ENCODE results near the gene RHNO1.

RHNO1 gene, protein sequence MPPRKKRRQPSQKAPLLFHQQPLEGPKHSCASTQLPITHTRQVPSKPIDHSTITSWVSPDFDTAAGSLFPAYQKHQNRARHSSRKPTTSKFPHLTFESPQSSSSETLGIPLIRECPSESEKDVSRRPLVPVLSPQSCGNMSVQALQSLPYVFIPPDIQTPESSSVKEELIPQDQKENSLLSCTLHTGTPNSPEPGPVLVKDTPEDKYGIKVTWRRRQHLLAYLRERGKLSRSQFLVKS

GRCh38 chr12:2877047-2877952 lies at the start of gene RHNO1, which contains the start of gene FOXM1:
Gene RHNO1 (plus strand): TSS chr12:2877223. CDS start chr12:2885367, 8,144 bp downstream.
Gene FOXM1 (minus strand): TSS chr12:2877174. CDS start chr12:2874478, 2,696 bp downstream.
- peak; percentile 94 for DNase-seq (ENCODE audit: low spot score)

DNA sequence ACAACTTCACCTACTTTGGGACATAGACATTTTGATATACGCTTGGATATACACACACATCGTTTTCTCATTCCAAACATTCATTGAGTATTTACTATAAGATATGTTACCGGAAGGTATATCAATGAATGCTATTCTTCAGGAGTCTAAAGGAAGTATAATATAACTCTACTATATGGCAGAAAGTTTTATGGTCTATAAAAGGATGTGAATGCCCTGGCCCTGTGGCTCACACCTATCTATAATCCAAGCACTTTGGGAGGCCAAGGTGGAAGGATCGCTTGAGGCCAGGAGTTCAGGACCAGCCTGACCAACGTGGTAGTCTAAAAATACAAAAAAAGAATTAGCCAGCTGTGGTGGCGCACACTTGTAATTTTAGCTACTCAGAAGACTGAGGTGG lies 47.7 kb upstream of the RHNO1 start:
- DNase-seq (ENCODE audit: low spot score), result no peak

- no peak for DNase-seq (ENCODE audit: low spot score)
These were observed 44.4 kb upstream of the RHNO1 start for GRCh38 chr12:2832550-2833127.

- DNase-seq (ENCODE audit: low spot score), result no peak
These were observed 43.7 kb upstream of the RHNO1 start for GRCh38 chr12:2833327-2833726.

- no peak for DNase-seq (ENCODE audit: low spot score)
These were observed 43.2 kb upstream of the RHNO1 start for GRCh38 chr12:2833810-2834209.

DNA sequence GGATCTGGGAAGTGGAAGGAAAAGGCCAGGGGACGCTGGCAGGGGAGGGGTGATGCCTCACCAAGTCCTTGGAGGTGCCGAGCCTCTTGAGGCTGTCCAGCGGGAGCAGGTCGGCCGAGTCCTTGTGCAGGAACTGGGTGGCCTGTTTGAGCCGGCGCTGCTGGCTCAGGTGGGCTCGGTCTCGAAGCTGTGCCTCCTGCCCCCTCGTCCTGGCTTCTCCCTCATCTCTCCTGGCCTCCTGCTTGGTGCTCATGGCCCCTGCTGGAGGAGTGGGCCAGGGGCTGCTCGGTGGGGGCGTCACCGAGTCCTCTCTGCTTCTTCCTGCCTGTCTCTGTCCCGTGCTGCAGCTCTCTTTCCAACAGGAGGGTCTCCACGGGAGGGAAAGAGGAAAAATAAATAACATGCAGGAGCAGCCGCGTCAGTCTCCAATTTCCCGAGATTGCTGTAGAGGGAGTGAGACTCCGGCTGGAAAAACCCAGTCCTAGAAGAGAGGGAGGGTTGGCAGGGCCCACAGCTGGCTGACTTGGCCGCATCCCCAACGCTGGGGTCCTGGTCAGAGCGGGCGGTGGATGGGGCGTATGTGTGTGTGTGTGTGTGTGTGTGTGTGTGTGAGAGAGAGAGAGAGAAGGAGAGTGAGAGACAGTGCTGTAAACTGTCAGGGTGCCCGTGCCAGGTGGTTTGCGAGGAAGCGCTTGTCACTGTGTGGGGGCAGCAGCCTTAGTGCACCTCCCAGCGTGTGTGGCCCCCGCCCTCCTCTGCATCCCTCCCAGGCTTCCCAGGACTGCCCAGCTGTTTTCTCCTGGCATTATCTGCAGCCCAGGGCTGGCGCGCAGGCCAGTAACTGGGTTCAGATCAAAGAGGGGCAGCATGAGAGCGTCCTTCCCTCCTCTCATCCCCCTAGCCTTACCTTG lies 42.2 kb upstream of the RHNO1 start, which contains the start of gene NRIP2:
TSS of gene NRIP2 (minus strand) at position 455 of the 911 bp plus-strand sequence. CDS start at position 403, 52 bp downstream.
- peak; percentile 85 for DNase-seq (ENCODE audit: low spot score)

GRCh38 chr12:2835691-2836403 lies 41.2 kb upstream of the RHNO1 start:
- no peak for DNase-seq (ENCODE audit: low spot score)

DNA sequence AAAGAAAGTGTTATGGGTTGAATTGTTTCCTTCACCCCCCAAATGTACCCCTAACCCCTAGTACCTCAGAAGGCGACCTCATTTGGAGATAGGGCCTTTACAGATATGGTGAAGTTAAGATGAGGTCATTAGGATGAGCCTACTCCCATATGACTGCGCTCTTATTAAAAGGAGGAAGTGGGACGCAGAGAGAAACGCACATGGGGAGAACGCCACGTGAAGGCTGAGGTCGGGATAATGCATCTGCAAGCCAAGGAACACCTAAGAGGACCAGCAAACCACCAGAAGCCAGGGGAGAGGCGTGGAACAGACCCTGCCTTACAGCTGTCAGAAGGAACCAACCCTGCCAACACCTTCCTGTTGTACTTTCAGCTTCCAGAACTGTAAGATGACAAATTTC lies 40.4 kb upstream of the RHNO1 start:
- DNase-seq (ENCODE audit: low spot score), result no peak

DNA sequence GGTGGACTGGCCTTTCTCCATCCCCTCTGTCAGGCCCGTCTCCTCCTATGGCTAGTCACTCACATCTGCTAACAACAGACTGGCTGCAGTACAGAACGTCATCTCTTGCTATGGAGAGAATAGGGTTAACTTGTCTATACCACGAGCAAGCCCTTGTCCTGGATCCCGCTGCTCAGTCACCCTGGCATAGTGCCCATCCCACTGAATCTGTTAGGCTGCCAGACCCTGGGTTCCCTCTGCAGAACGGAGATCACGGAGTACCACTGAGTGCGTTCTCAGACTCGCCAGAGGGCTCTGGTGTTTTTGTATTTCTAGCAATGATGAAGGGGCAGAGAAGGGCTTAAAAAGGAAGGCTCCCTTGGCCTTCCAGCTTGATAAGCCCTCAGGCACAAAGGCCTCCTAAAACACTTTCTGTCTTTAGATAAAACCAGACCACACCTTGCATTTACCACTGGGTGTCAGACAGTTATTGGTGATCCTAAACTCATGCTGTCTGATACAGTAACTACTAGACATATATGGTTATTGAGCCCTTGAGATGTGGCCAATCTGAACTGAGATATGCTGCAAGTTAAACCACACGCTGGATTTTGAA lies 35.9 kb upstream of the RHNO1 start:
- DNase-seq (ENCODE audit: low spot score), result no peak

DNA sequence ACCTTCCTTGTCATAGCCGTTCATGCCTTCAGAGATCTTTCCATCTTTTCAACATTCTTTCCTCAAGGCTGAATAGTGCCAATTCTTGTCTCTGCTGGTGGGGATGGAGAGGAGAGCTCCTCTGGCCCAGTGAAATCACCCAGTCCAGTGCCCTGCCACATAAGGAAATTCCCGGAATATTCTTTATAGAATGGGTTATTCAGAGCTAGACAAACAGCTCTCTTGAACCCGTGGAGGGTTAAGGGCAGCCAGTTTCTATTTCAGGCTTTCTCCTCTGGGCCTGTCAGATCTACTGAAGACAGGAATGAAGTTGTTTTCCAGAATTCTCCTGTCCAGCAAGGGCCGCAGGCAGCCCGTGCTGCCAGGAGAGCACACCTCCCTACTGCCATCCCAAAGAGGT lies 34.1 kb upstream of the RHNO1 start:
- no peak for DNase-seq (ENCODE audit: low spot score)

DNA sequence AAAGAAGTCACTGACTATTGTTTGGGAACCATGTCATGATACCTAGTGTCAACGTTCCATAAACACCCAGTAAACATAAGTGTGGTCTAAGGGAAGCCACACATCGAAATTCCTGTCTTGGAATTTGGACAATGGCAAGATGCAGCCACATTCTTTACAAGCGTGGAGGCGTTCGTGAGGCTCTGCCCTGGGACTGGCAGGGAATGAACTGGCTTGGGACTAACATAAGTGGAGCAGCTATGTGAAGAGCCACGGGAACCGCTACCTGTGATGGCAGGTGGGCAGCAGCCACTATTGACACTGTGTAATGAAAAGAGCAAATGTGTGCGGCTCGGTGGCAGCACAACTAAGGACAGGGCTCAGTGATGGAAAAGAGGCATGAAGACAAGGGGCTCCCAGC lies 32.2 kb upstream of the RHNO1 start:
- no peak for DNase-seq (ENCODE audit: low spot score)

- no peak for DNase-seq (ENCODE audit: low spot score)
These were observed 31.7 kb upstream of the RHNO1 start for GRCh38 chr12:2845280-2845679.

DNA sequence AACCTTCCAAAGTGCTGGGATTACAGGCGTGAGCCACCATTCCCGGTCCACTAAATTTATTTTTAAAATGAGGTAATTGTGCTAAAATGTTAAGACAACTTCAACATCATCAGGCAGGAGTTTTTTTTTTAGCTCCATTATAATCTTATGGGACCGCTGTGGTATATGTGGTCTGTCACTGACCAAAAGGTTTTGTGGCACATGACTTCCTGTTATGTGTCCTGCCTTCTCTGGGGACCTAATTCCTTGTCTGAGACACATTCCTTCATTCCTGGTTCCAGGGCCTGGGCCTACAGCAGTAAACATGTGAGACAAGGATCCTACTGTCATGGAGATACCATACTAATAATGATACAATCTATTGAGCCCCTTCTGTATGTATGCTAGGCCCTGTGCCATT lies 25.1 kb upstream of the RHNO1 start:
- DNase-seq (ENCODE audit: low spot score), result no peak

GRCh38 chr12:2853626-2854025 lies 23.4 kb upstream of the RHNO1 start:
- DNase-seq (ENCODE audit: low spot score), result peak; percentile 86

GRCh38 chr12:2854669-2855453 lies 22.2 kb upstream of the RHNO1 start:
- peak; percentile 55 for DNase-seq (ENCODE audit: low spot score)

GRCh38 chr12:2855546-2855945 lies 21.5 kb upstream of the RHNO1 start:
- DNase-seq (ENCODE audit: low spot score), result peak; percentile 22

- peak; percentile 9 for DNase-seq (ENCODE audit: low spot score)
These were observed 21.0 kb upstream of the RHNO1 start for GRCh38 chr12:2856051-2856450.

GRCh38 chr12:2857021-2857431 lies 20.0 kb upstream of the RHNO1 start, which contains the start of gene TEX52:
Gene TEX52 (minus strand): TSS chr12:2857039. CDS start chr12:2857026, 13 bp downstream.
- peak; percentile 41 for DNase-seq (ENCODE audit: low spot score)

- peak; percentile 44 for DNase-seq (ENCODE audit: low spot score)
These were observed 19.4 kb upstream of the RHNO1 start for GRCh38 chr12:2857576-2857975.

- DNase-seq (ENCODE audit: low spot score), result peak; percentile 41
These were observed 18.7 kb upstream of the RHNO1 start for GRCh38 chr12:2858334-2858733.

Data from left forelimb (tissue), 1 donor.